RWPE1 (cell line): ENCODE measurements around the gene RNF39.
A peak's percentile ranks its signal among the peaks of the same experiment; 100 is the strongest.
"Not testable (repeated sequence)": the region's sequence is repeated elsewhere in the genome, so short reads cannot be mapped to it uniquely, and the experiment has no call there.

Source experiments
- CTCF ChIA-PET: fragments of 350-600 bp; sonication (Branson Sonifier 250); formaldehyde crosslinking; extraction: SDS; loops from one replicate; lab custom pipeline; 2021; lab: Yijun Ruan, JAX
- POLR2A ChIA-PET: fragments of 400-600 bp; formaldehyde crosslinking; extraction: SDS; loops from one replicate; lab custom pipeline; 2020; ENCODE audit warnings: antibody characterized with exemption; ENCODE audit not compliant: low non-redundant PET; lab: Yijun Ruan, JAX
- DNase-seq: peaks from one replicate; pipeline ENCODE4 v3.0.0; 2012; ENCODE audit warnings: low spot score
- H3K27ac ChIP-seq: fragments of 450-650 bp; 2 replicates; pipeline ENCODE4 v1.5.1; 2017
- TF ChIP-seq, protein P1 (sequence below): fragments of 450-650 bp; conservative IDR thresholded peaks from 2 replicates; pipeline ENCODE4 v1.5.1; 2017; ENCODE audit warnings: low read depth, mild to moderate bottlenecking

The RNF39 gene

DNA sequence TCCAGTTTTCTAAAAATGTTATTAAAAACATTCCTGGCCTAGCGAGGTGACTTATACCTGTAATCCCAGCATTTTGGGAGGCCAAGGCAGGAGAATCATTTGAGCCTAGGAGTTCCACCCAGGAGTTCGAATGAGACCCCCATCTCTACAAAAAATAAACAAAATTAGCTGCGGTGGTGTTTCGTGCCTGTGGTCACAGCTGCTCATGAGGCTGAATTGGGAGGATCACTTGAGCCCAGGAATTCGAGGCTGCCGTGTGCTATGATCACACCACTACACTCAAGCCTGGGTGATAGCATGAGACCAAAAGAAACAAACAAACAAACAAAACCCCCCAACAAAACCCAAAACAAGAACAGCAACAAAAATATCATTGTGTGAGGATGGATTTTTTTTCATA is 34.3 kb downstream of the RNF39 start:
- ChIA-PET POLR2A (no interaction called here), CTCF (interaction anchor here (0.6 to 0.7 kb wide), 3 partner anchors 52 to 282 kb away, joined by 3 to 6 read pairs (median 4); no protein-coding TSS in a partner anchor)
- TF ChIP-seq, protein P1, sequence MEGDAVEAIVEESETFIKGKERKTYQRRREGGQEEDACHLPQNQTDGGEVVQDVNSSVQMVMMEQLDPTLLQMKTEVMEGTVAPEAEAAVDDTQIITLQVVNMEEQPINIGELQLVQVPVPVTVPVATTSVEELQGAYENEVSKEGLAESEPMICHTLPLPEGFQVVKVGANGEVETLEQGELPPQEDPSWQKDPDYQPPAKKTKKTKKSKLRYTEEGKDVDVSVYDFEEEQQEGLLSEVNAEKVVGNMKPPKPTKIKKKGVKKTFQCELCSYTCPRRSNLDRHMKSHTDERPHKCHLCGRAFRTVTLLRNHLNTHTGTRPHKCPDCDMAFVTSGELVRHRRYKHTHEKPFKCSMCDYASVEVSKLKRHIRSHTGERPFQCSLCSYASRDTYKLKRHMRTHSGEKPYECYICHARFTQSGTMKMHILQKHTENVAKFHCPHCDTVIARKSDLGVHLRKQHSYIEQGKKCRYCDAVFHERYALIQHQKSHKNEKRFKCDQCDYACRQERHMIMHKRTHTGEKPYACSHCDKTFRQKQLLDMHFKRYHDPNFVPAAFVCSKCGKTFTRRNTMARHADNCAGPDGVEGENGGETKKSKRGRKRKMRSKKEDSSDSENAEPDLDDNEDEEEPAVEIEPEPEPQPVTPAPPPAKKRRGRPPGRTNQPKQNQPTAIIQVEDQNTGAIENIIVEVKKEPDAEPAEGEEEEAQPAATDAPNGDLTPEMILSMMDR, result no peak
- no peak for DNase-seq
- H3K27ac ChIP-seq, result no peak overlapping the region

DNA sequence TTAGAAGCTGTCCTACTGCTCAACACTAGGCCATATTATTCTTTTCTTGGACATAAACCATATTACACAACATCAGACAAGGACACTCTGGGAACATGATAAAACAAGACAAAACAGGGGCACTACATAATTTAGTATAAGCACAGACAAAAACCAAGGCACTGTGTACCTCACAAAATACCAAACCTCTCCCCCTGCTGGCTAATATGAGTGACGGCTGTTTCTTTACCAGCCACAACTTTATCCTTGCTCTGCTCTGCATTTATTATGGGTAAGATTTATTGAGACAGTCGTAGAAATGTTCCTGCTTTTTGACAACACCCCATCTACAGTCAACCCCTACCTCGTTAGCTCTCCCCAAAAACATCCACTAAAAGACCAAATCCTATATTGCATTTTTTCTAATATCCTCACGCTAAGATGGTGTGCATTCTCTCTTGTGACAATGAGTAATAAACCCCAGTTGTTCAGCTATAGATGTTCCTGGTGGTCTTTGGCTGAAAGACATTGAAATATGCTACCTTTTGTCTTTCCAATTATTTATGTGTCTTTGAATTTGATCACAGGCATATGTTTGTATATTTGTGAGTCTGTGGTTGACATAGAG is 38.3 kb downstream of the RNF39 start:
- CTCF ChIA-PET, result interaction anchor here (0.6 to 0.9 kb wide), 5 partner anchors 9 to 135 kb away, joined by 3 read pairs; no protein-coding TSS in a partner anchor
- POLR2A ChIA-PET, result no interaction called here
- no peak overlapping the region for H3K27ac ChIP-seq
- DNase-seq, result peak; percentile 38
- TF ChIP-seq, protein P1, result peak; percentile 55

DNA sequence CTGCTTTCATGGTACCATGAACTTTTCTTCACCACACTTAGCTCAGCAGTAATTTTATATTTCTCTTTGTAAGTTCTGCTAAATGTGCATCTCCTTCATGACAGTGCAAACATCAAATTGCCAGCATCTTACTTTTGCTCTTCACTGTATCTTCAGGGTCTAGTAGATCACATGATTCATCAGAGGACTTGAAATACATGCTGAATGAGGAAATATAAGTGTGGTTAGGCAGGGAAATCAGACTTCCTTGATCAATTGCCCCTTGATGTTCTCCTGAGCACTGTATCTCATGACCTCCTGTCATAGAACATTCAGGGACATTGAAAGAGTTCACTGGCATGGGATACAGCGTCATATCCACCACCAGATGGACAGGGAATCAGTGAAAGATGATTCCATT is 39.8 kb downstream of the RNF39 start:
- ChIA-PET POLR2A (no interaction called here), CTCF (no interaction called here)
- TF ChIP-seq, protein P1, result no peak
- no peak for DNase-seq
- no peak overlapping the region for H3K27ac ChIP-seq

DNA sequence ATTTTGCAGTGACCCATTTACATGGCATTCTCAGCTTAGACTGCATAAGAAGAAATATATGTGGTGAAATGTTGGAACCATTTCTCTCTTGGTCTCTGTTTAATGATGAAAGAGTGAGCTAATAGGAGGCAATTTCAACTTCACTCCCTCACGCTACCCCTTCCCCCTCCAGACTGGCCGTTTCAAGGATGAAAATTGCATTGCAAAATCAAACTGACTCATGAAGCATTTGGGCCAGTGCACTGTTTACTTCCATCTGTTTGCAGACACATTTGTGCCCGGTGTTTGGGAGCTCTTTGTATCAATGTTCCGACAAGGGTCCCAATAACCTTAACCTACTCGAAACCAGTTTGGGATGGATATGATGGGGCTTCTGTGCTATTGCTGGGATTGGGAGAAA is 42.1 kb downstream of the RNF39 start:
- POLR2A ChIA-PET, DNase-seq, H3K27ac ChIP-seq: not testable (repeated sequence)
- CTCF ChIA-PET, result interaction anchor here (0.6 kb wide), 1 partner anchor 8 kb away, joined by 6 read pairs; no protein-coding TSS in a partner anchor

DNA sequence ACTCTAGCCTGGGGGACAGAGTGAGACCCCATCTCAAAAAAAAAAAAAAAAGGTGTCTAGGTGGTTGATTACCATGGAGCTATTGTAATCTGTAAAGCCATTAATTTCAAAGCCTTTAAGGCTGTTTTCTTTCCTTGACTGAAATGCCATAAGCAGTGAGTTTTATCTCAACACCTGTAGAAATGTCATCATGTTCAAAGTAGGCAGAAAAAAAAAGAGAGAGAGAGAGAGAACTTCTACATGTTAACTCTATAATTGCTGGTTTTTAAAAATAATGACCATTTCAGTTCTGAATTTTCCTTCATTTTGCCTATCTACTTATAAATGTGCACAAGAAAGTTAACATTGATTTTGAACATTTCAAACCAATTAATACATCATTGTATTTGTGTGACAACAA is 44.2 kb downstream of the RNF39 start:
- no peak for DNase-seq
- H3K27ac ChIP-seq, result no peak overlapping the region
- ChIA-PET POLR2A (no interaction called here), CTCF (interaction anchor here (0.6 to 0.8 kb wide), 2 partner anchors 335 to 1855 kb away, joined by 3 to 4 read pairs; no protein-coding TSS in a partner anchor)
- TF ChIP-seq, protein P1, result no peak

DNA sequence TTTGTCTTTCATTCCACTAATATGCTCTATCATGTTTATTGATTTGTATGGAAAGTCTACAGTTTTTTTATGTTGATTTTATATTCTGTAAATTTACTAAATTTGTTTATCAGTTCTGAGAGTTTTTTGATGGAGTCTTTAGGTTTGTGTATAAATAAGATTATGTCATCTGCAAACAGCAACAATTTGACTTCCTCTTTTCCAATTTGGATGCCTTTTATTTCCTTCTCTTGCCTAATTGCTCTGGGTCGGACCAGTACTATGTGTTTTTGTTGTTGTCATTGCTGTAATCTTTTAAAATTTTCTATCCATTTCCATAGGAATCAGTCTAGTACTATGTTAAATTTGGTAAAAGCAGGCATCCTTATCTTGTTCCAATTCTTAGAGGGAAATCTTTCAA is 46.0 kb downstream of the RNF39 start:
- TF ChIP-seq, protein P1, result no peak
- no peak overlapping the region for H3K27ac ChIP-seq
- no peak for DNase-seq
- ChIA-PET POLR2A (no interaction called here), CTCF (no interaction called here)

DNA sequence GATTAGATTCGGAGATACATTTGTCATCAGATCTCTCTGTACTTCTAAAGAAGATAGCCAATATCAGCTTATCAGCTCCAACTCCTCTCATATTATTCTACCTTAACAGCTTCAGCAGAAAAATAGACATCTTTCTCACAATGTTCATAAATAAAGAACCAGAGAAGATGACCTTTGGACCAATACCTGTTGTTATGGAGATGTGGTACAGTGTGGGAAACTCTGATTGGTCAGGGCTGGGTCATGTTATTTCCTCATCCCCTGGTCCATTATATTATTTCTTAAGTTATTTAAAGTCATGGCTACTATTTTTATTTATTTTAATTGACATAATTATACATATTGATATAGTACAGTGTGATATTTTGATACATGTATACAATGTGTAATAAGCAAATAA is 50.4 kb downstream of the RNF39 start:
- H3K27ac ChIP-seq, result no peak overlapping the region
- ChIA-PET POLR2A (no interaction called here), CTCF (interaction anchor here (0.7 kb wide), 1 partner anchor 9 kb away, joined by 6 read pairs; no protein-coding TSS in a partner anchor)
- DNase-seq, result no peak
- TF ChIP-seq, protein P1, result no peak

DNA sequence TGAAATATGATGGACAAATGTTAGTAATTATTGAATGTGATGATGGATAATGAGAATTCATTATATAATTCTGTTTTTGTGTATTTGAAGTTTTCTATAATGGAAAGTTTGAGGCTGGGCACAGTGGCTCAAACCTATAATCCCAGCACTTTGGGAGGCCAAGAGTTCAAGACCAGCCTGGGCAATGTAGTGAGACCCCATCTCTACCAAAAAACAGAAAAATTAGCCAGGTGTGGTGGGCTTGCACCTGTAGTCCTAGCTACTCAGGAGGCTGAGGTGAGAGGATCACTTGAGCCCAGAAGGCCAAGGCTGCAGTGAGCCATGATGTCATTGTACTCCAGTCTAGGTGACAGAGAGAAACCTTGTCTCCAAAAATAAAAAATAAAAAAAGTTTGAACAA is 52.9 kb downstream of the RNF39 start:
- CTCF ChIA-PET, POLR2A ChIA-PET, H3K27ac ChIP-seq, DNase-seq: not testable (repeated sequence)
